Ovary (tissue), 9 donors: ENCODE measurements around the gene TMTC2. TPM values are rescaled to one million over a fixed set of nuclear protein-coding genes. Genes with fewer than 3 reads are reported as not detected.

Source experiments
- DNase-seq, 5 donors: peaks; one replicate each; pipeline ENCODE4 v3.0.0-alpha.2; 2019 to 2020
- H3K27ac ChIP-seq, 2 donors: fragments of 200-600 bp; one replicate each; pipeline versions ENCODE4 v1.5.1 to v1.8.0; 2019 to 2022
- H3K27me3 ChIP-seq: fragments of 200-600 bp; one replicate; pipeline ENCODE4 v1.8.0; 2022
- H3K36me3 ChIP-seq: fragments of 200-600 bp; sonication (generic); one replicate; pipeline ENCODE4 v1.5.1; 2019
- H3K4me1 ChIP-seq: one replicate; pipeline ENCODE4 v1.8.1; 2013; ENCODE audit warnings: mild to moderate bottlenecking, moderate library complexity; ENCODE audit not compliant: insufficient read depth
- H3K4me3 ChIP-seq: fragments of 200-600 bp; sonication (generic); one replicate; pipeline ENCODE4 v1.5.1; 2017
- H3K9me3 ChIP-seq, 2 donors: fragments of 200-600 bp in 1 of 2; sonication (generic) in 1 of 2; one replicate each; pipeline versions ENCODE4 v1.5.1 to v1.8.1; 2013 to 2019; ENCODE audit warnings: mild to moderate bottlenecking in 1 of 2, moderate library complexity in 1 of 2
- CTCF ChIP-seq, 3 donors: fragments of 450-650 bp in 2 of 3; fragments of 200-600 bp in 1 of 3; IDR thresholded peaks; one replicate each; pipeline versions ENCODE4 v1.5.1 to v1.8.0; 2016 to 2022; ENCODE audit warnings: antibody characterized with exemption in 3 of 3, mild to moderate bottlenecking in 1 of 3
- EP300 ChIP-seq: sonication (generic); formaldehyde crosslinking; IDR thresholded peaks from one replicate; pipeline ENCODE4 v1.6.1; 2017; ENCODE audit warnings: antibody characterized with exemption
- POLR2A ChIP-seq: fragments of 450-650 bp; IDR thresholded peaks from one replicate; pipeline ENCODE4 v1.6.1; 2017; ENCODE audit warnings: antibody characterized with exemption, mild to moderate bottlenecking, moderate library complexity
- WGBS, 3 donors: extraction: QIAGEN DNeasy Blood & Tissue Kit in 1 of 3; methylation state at CpG; one replicate each; pipeline versions ENCODE4 v1.1.5 to v1.1.7; 2013 to 2017; 5-methylcytosine and 5-hydroxymethylcytosine counted together
- intact Hi-C, 4 donors: fragments of 100-400 bp; cut with DNase I; formaldehyde crosslinking; loops; one replicate each; pipeline versions ENCODE4 v1.11.0 to v1.15.1; 2022 to 2023
- polyA plus RNA-seq, 2 donors: library from polyadenylated mRNA; stranded (reverse); fragments of 200-250 nt in 1 of 2; fragments of 350-450 nt in 1 of 2; fragmentation: Illumina TruSeq in 1 of 2; extraction: RNeasy Lipid Tissue Mini Kit (QIAGEN cat#74804) in 1 of 2; gene quantifications; one replicate each; pipeline ENCODE4 v1.2.3, GENCODE V29; 2013 to 2014
- total RNA-seq, 7 donors: library from RNA; depleted of rRNA in 2 of 7; stranded (reverse); fragments of >200 nt in 2 of 7; fragmentation: NEBNext Ultra II Directional in 3 of 7; extraction: Animal tissue kit (Norgen Biotek cat#: 25700) in 3 of 7; gene quantifications; one replicate each; pipeline versions ENCODE4 v1.1.0 to v1.2.4, GENCODE V29; 2016 to 2023
- donor health status: DM: no; HTN: no; CAD: no; lungs with moderate emphysema.
- donor health status: DM: no; HTN: no; CAD: no.
- donor health status: Bipolar disorder and iron deficiency.
- donor health status: DM: yes; HTN: yes; CAD: no.
- donor health status: DM: no; HTN: no; CAD: no.
- donor health status: DM: yes; HTN: yes; CAD: no.

TMTC2 gene
- total and polyA plus RNA-seq, 9 donors: 2.0 to 22.6 (median 5.6) TPM

- Histone ChIP-seq H3K27me3 (no peaks in the 10 kb centered on the region), H3K9me3 (no peaks in the 10 kb centered on the region), H3K27ac (no peak overlapping the region), H3K4me3 (no peak overlapping the region), H3K36me3 (no peaks in the 10 kb centered on the region), H3K4me1 (no peaks in the 10 kb centered on the region)
- no peak for TF ChIP-seq CTCF (IDR thresholded peaks at IDR 0.05)
- no peak for TF ChIP-seq EP300
- no peak for TF ChIP-seq POLR2A
- 90 to 94% (median 93%) methylated on average over 2 of the region's 2 CpGs for WGBS, 3 donors
- intact Hi-C loops: no loop called here
- no peak for DNase-seq
Observed at GRCh38 chr12:83039413-83039812, 352.7 kb downstream of the TMTC2 start.

- H3K27me3 ChIP-seq: no peaks in the 10 kb centered on the region
- TF ChIP-seq CTCF (IDR thresholded peaks at IDR 0.05): no peak
- no peak for TF ChIP-seq EP300
- TF ChIP-seq POLR2A: no peak
- intact Hi-C loops: no loop called here
- WGBS, 3 donors: 87 to 96% (median 95%) methylated on average over 4 of the region's 4 CpGs
- no peak overlapping the region for H3K27ac ChIP-seq
- no peak for DNase-seq
- H3K4me1 ChIP-seq: no peaks in the 10 kb centered on the region
- H3K9me3 ChIP-seq: no peaks in the 10 kb centered on the region
- H3K36me3 ChIP-seq: no peaks in the 10 kb centered on the region
- no peak overlapping the region for H3K4me3 ChIP-seq
Observed at GRCh38 chr12:83040339-83040738, 353.6 kb downstream of the TMTC2 start.

GRCh38 chr12:83040991-83041390 is 354.3 kb downstream of the TMTC2 start:
- Histone ChIP-seq H3K27me3 (no peaks in the 10 kb centered on the region), H3K36me3 (no peaks in the 10 kb centered on the region), H3K27ac (no peak overlapping the region), H3K4me3 (no peak overlapping the region), H3K9me3 (no peaks in the 10 kb centered on the region), H3K4me1 (no peaks in the 10 kb centered on the region)
- intact Hi-C loops: no loop called here
- TF ChIP-seq EP300 (no peak), POLR2A (no peak), CTCF (IDR thresholded peaks at IDR 0.05) (no peak)
- no peak for DNase-seq
- WGBS, 3 donors: 73 to 97% (median 97%) methylated on average over 2 of the region's 2 CpGs

- H3K9me3 ChIP-seq: no peaks in the 10 kb centered on the region
- H3K36me3 ChIP-seq: no peaks in the 10 kb centered on the region
- H3K27ac ChIP-seq: no peak overlapping the region
- WGBS, 3 donors: 37 to 51% (median 40%) methylated on average over 9 of the region's 9 CpGs
- intact Hi-C loops: no loop called here
- H3K4me1 ChIP-seq: no peaks in the 10 kb centered on the region
- DNase-seq: no peak
- H3K4me3 ChIP-seq: no peak overlapping the region
- TF ChIP-seq CTCF (IDR thresholded peaks at IDR 0.05): no peak
- TF ChIP-seq EP300: no peak
- TF ChIP-seq POLR2A: no peak
- H3K27me3 ChIP-seq: no peaks in the 10 kb centered on the region
Observed at GRCh38 chr12:83042441-83043200, 355.9 kb downstream of the TMTC2 start.
